Activated CD4-positive, alpha-beta T cell treated with anti-CD3 and anti-CD28 coated beads, Interleukin-2, Interleukin-6, amounts not matched to agents 100 ng/mL and 50 ng/mL, durations not matched to agents 16 hours and 8 hours (primary cell): Measurements from ENCODE around the gene EBPL.
"Not testable (repeated sequence)": the region's sequence is repeated elsewhere in the genome, so short reads cannot be mapped to it uniquely, and the experiment has no call there.

Experiments
- DNase-seq: peaks from one replicate; pipeline ENCODE4 v3.0.0-alpha.2; 2020

The EBPL gene

DNA sequence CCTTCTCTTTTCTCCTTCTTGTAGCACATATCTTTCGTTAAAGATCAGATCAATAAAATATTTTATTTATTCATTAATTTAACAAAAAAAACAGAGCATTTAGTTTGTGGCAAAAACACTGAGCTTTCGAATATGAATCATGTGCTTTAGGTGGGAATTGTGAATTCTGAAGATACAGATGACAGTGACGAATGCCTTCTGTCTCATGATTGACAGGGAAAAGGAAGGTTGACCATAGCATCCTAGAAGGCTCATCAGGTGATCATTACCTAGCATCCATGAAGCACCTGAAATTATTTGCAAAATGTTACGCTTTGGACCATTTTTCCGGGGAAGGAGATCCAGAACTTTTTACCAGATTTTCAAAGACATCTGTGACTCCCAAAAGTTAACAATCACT, 59.1 kb downstream of the EBPL start:
- DNase-seq, result no peak

DNA sequence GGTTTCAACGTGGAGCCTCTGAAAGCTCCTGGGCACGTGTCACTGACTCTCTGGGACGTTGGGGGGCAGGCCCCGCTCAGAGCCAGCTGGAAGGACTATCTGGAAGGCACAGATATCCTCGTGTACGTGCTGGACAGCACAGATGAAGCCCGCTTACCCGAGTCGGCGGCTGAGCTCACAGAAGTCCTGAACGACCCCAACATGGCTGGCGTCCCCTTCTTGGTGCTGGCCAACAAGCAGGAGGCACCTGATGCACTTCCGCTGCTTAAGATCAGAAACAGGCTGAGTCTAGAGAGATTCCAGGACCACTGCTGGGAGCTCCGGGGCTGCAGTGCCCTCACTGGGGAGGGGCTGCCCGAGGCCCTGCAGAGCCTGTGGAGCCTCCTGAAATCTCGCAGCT, 60.7 kb downstream of the EBPL start:
- DNase-seq, result no peak

DNA sequence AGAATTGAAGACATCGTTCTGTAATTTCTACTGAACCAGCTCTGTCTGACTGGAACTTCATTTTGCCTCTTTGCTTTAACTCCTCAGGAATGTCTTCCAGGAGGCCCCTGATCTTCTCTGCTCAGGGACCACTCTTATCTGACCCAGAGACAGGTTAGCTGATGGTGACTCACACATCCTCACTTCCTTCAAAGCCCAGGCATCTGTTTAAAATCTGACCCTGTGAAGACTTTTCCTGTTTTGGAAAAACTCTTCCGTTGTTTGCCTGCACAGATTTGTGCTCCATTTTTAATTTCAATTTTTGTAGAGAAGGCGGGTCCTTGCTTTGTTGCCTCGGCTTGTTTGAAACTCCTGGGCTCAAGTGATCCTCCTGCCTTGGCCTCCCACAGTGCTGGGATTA, 61.3 kb downstream of the EBPL start:
- DNase-seq, result no peak

DNA sequence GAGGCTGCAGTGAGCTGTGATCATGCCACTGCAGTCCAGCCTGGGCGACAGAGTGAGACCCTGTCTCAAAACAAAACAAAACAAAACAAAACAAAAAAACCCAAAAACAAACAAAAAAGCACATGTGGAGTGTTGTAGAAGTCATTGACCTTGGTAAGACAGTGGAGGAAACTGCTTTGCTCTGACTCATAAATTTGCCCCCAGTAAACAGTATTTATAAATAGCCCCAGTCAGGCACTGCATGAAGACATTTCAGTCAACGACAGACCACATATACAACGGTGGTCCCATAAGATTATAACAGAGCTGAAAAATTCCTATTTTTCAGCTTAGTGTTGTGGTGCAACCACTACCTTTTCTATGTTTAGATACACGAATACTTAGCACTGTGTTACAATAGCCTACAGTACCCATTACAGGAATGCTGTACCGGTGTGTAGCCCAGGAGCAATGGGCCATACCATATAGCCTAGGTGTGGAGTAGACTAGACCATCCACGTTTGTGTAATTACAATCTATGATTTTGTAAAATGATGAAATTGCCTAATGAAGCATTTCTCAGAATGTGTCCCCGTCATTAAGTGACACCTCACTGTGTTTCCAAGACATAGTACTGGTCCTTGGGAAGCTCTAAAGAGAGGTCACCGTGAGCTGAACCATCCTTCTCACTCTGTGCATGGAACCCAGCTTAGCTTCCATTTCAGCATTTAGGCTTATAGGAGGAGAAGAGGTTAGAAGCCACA, 61.9 kb downstream of the EBPL start:
- DNase-seq, result no peak

DNA sequence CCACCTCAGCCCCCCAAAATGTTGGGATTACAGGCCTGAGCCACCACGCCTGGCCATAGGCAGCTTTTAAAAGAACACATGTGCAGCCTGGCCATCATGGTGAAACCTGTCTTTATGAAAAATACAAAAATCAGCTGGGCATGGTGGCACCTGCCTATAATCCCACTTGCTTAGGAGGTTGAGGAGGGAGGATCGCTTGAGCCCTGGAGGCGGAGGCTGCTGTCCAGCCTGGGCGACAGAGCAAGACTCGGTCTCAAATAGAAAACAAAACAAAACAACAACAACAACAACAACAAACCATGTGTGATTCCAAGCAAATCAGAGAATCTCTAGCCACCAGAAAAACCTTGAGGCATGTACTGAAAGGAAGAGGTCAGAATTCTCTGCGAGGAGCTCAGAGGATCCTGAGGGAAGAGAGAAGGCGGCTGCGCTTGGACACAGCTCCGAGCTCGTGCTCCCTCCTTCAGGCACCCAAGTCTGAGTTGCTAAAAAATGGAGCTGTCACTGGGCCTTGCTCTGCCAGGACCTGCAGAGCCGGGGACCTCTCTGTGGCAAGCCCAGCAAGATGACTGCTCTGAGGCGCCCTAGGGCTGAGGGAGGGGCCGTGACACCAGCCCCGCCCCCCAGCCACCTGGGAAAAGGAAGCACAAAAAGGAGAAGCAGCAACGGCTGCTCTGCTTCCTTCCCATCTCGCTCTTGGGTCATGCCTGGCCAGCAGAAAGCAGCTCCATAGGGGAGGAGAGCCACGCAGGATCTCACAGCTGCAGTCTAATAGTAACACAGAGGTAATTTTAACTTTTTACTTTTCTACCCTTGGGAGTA, 63.2 kb downstream of the EBPL start, which contains the start of gene ARL11:
TSS of gene ARL11 (plus strand) at position 677 of the 822 bp plus-strand sequence. CDS start 1,941 bp downstream, outside the sequence.
- peak; percentile 55 for DNase-seq

DNA sequence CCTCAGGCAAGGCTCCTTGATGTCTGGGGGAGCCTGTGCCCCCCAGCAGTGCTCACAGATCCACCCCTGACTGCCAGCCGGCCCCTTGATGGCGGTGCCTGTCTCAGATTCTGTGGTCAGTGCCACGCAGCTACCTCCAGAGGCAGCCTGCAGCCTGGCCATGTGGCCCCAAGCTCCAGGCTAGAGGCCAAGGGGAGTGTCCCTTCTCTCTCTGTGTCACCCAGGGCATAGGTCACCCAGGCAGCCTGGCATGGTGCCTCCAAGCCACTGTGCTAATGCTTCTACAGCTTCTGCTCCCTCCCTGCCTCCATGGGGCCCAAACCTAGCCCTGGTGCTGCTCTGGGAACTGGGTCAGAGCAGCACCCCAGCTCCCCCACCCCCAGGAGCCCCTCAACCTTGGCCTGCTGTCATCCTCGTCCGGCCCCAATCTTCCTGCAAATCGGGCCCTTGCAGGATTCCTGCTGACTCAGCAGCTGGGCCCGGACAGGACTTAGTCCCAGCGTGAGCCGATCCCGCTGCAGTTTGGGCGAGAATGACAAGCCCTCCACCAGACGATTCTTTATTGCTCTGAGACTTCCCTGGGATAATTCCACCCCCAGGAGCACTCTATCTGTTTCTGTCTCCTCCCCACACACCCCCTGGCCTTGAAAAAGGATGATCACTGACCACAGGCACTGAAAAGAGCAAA, 65.8 kb downstream of the EBPL start:
- no peak for DNase-seq

DNA sequence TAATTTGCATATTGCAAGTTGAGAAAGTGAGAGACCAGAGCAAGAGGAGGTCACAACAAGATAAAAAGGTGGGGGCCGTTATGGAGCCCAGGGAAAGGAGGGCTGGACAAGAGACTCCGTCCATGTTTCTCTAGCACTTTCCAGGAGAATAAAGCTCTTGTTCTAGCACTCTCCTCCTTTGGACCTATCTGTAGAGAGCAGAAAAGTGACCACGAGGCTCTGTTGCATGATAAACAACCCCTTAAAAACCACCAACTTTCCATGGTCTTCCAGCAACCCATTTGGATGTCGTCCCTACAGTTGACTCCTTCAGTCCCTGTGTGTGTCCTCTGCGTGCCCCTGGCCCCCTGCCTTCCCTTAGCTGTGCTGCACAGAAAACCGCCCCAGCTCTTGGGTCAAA, 67.1 kb downstream of the EBPL start:
- no peak for DNase-seq

DNA sequence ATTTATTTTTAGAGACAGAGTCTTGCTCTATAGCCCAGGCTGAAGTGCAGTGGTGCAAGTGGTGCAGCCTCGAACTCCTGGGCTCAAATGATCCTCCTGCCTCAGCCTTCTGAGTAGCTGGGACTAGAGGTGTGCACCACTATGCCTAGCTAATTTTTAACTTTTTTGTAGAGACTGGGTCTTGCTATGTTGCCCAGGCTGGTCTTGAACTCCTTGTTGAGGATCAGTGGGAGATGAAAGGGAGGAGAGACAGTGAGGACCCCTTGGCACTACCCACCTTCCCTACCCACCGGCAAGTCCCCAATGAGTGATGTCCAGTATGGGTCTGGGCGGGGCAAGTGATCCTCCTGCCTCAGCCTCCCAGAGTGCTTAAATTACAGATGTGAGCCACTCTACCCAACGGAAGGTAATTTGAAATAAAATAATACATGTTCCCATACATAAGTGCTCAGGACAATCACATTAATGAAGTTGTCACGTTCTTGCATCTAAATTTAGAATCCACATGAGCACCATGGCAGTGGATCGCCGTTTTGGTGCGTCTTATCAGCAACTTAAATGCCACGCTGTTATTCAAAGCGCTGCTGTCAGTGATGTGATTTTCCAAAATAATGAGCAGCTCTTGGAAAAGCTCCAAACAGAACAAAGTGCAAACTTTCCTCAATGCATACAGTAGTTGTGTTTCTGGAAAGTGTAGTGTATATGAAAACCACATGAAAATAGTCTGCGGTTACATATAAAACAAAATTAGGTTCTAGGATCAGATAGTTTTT, 68.9 kb downstream of the EBPL start:
- DNase-seq, result no peak

DNA sequence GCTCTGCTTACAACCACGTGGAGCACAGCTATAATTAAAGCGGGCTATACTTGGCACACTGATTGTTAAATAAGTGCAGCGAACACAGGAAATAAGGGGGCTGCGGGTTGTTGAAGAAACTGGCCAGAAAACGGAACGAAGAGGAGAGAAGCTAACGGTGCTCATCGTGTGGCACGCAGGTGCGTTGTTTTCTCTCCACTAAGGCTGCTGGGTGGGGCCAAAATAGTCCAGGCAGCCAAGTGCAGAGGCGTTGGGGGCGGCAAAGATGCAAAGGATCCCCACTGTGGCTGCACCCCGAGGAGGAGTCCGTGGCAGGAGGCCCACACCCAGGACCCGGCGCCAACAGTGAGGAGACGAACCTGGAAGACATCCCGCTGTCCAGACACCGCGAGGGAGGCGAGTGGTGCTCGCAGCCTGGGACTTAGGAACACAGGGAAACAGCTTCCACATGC, 71.1 kb downstream of the EBPL start:
- DNase-seq, result no peak

DNA sequence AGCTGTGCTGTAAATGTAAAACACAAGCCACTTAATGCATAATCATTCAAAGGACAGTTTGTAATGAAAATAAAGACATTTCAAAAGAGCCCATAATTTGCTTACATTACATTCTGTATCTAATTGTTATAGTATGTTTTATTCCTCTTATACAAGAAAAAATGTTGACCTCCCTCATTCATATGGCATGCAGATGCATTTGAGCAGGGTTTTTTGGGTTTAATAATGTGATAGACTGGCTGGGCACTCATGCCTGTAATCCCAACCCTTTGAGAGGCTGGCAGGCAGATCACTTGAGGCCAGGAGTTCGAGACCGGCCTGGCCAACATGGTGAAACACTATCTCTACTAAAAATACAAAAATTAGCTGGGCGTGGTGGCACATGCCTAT, 74.6 kb downstream of the EBPL start:
- DNase-seq, result no peak

DNA sequence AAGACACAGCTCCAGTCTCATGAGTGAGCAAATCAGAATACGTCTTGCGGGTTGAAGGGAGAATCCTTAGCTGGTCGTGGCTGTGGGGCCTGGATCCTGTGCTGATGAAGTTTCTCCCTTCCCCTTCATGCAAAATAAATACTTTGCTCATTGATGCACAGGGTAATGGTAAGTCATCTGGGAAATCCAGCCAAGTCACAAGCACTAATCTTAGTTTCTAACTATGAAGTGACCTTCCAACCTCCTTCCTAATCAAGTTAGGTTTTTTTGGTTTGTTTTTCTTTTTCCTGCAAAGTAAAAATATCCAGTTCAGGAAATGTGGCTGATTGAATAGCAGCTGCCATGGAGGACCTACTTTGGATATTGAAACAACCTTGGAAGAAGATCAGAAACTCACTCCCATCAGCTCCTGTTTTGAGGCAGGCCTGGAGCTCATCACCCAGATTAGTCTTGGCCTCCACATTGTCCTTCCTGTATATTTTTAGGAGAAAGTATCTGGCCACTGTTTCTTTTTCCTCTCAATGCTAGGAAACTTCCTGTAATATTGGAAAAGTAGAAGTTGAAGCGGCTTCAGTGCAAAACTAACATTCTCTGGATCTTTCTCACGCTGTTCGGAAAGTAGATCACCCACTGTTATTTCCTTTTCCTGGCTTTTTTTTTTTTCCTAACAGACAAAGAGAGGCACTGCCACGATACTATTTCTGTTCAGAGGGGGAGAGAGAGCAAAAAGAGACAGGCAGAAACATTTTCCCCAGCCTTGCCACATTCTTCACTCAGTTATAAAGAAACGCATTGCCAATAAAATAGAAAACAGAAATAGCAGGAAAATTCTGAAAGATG, 75.2 kb downstream of the EBPL start:
- DNase-seq, result no peak

DNA sequence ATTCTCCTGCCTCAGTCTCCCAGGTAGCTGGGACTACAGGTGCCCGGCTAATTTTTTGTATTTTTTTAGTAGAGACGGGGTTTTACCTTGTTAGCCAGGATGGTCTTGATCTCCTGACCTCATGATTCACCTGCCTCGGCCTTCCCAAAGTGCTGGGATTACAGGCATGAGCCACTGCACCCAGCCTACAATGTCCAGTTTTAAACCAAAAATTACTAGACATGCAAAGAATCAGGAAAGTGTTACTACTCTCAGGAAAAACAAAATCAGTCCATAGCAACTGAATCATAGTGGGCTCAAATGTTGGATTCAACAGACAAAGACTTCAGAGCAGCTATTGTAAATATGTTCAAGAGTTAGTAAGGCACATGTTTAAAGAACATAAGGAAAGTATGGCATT, 79.2 kb downstream of the EBPL start:
- not testable (repeated sequence) for DNase-seq
